HEK293 (cell line): ENCODE results near the gene HLA-DOB.

Experiments used
- CTCF ChIA-PET: fragments of 350-600 bp; formaldehyde crosslinking; extraction: SDS; loops from one replicate; lab custom pipeline; 2021; ENCODE audit warnings: antibody characterized with exemption; lab: Yijun Ruan, JAX
- POLR2A ChIA-PET: fragments of 300-600 bp; formaldehyde crosslinking; extraction: SDS; loops from one replicate; lab custom pipeline; 2020; ENCODE audit warnings: antibody characterized with exemption, inconsistent platforms; lab: Yijun Ruan, JAX
- H3K27ac ChIP-seq: fragments of 200-500 bp; sonication (Bioruptor generic); 2 replicates; pipeline ENCODE4 v1.5.1; 2014; ENCODE audit warnings: low read depth, low read length, control low read depth, inconsistent platforms; ENCODE audit errors: extremely low read depth
- H3K36me3 ChIP-seq, 2 experiments: fragments of 200-500 bp in 1 of 2; sonication (Bioruptor generic) in 1 of 2; 1 replicate in 1 of 2; 2 replicates in 1 of 2; pipeline ENCODE4 v1.5.1; 2014 to 2017; ENCODE audit warnings: inconsistent platforms in 2 of 2, low read length in 2 of 2; ENCODE audit not compliant: control insufficient read depth in 2 of 2, insufficient read depth in 1 of 2
- H3K4me1 ChIP-seq: fragments of 200-500 bp; sonication (Bioruptor generic); 2 replicates; pipeline ENCODE4 v1.5.1; 2014; ENCODE audit warnings: mild to moderate bottlenecking, low read length, inconsistent platforms; ENCODE audit not compliant: control insufficient read depth, insufficient read depth
- H3K4me3 ChIP-seq: 2 replicates; pipeline ENCODE4 v1.5.1; 2011; ENCODE audit warnings: low read depth, mild to moderate bottlenecking, control low read depth, low read length, moderate library complexity
- H3K9me3 ChIP-seq: fragments of 200-500 bp; sonication (Bioruptor generic); 2 replicates; pipeline ENCODE4 v1.5.1; 2014; ENCODE audit warnings: low read depth, low read length, inconsistent platforms; ENCODE audit not compliant: control insufficient read depth, insufficient read depth
- MYNN ChIP-seq: fragments of 450-650 bp; formaldehyde crosslinking; IDR thresholded peaks from 2 replicates; pipeline ENCODE4 v1.5.1; 2016; ENCODE audit warnings: missing biosample characterization, missing genetic modification characterization, borderline replicate concordance
- PRDM1 ChIP-seq: fragments of 450-650 bp; formaldehyde crosslinking; IDR thresholded peaks from 2 replicates; pipeline ENCODE4; 2016; ENCODE audit warnings: missing biosample characterization, missing genetic modification characterization
- SETDB1 ChIP-seq: IDR thresholded peaks from one replicate; pipeline ENCODE4 v1.6.1; 2017; ENCODE audit warnings: mild to moderate bottlenecking, low read length, moderate library complexity, mixed read lengths; ENCODE audit not compliant: insufficient read length
- SP7 ChIP-seq: fragments of 450-650 bp; formaldehyde crosslinking; IDR thresholded peaks from 2 replicates; pipeline ENCODE4 v1.5.1; 2016; ENCODE audit warnings: missing biosample characterization, missing genetic modification characterization
- ZBTB17 ChIP-seq: fragments of 450-650 bp; formaldehyde crosslinking; IDR thresholded peaks from 2 replicates; pipeline ENCODE4 v1.5.1; 2016; ENCODE audit warnings: missing biosample characterization, missing genetic modification characterization
- ZIC2 ChIP-seq: fragments of 450-650 bp; formaldehyde crosslinking; IDR thresholded peaks from 2 replicates; pipeline ENCODE4 v1.5.1; 2016; ENCODE audit warnings: missing biosample characterization, missing genetic modification characterization
- ZNF140 ChIP-seq: fragments of 450-650 bp; formaldehyde crosslinking; IDR thresholded peaks from 2 replicates; pipeline ENCODE4 v1.5.1; 2016; ENCODE audit warnings: missing biosample characterization, missing genetic modification characterization
- ZNF174 ChIP-seq: fragments of 450-650 bp; formaldehyde crosslinking; IDR thresholded peaks from 2 replicates; pipeline ENCODE4 v1.5.0; 2017; ENCODE audit warnings: missing biosample characterization, mild to moderate bottlenecking, missing genetic modification characterization
- ZNF23 ChIP-seq: fragments of 450-650 bp; formaldehyde crosslinking; IDR thresholded peaks from 2 replicates; pipeline ENCODE4 v1.5.1; 2016; ENCODE audit warnings: missing biosample characterization, missing genetic modification characterization, borderline replicate concordance
- ZNF248 ChIP-seq: fragments of 450-650 bp; formaldehyde crosslinking; IDR thresholded peaks from 2 replicates; pipeline ENCODE4 v1.5.1; 2017; ENCODE audit warnings: missing biosample characterization, missing genetic modification characterization
- ZNF366 ChIP-seq: fragments of 450-650 bp; formaldehyde crosslinking; conservative IDR thresholded peaks from 2 replicates; pipeline ENCODE4 v1.5.1; 2016; ENCODE audit warnings: missing biosample characterization, missing genetic modification characterization
- ZNF549 ChIP-seq: fragments of 450-650 bp; IDR thresholded peaks from 2 replicates; pipeline ENCODE4 v1.5.1; 2018; ENCODE audit warnings: missing biosample characterization, missing genetic modification characterization, mild to moderate bottlenecking, inconsistent platforms, moderate library complexity
- ZNF560 ChIP-seq: fragments of 450-650 bp; formaldehyde crosslinking; IDR thresholded peaks from 2 replicates; pipeline ENCODE4 v1.5.1; 2017; ENCODE audit warnings: missing biosample characterization, missing genetic modification characterization, borderline replicate concordance
- ZNF571 ChIP-seq: fragments of 450-650 bp; formaldehyde crosslinking; IDR thresholded peaks from 2 replicates; pipeline ENCODE4 v1.5.0; 2017; ENCODE audit warnings: missing biosample characterization, missing genetic modification characterization
- ZNF654 ChIP-seq: fragments of 450-650 bp; formaldehyde crosslinking; IDR thresholded peaks from 2 replicates; pipeline ENCODE4 v1.5.1; 2016; ENCODE audit warnings: low read depth, missing biosample characterization, missing genetic modification characterization
- TF ChIP-seq, protein P1 (sequence below): fragments of 450-650 bp; formaldehyde crosslinking; IDR thresholded peaks from 2 replicates; pipeline ENCODE4 v1.5.1; 2016; ENCODE audit warnings: missing biosample characterization, missing genetic modification characterization
- TF ChIP-seq, protein P2 (sequence below): fragments of 450-650 bp; formaldehyde crosslinking; IDR thresholded peaks from 2 replicates; pipeline ENCODE4 v1.5.1; 2016; ENCODE audit warnings: missing biosample characterization, missing genetic modification characterization
- TF ChIP-seq, protein P3 (sequence below): fragments of 450-650 bp; formaldehyde crosslinking; IDR thresholded peaks from 2 replicates; pipeline ENCODE4 v1.5.1; 2016; ENCODE audit warnings: missing biosample characterization, missing genetic modification characterization
- TF ChIP-seq, protein P4 (sequence below): fragments of 450-650 bp; formaldehyde crosslinking; IDR thresholded peaks from 2 replicates; pipeline ENCODE4 v1.5.1; 2016; ENCODE audit warnings: missing biosample characterization, missing genetic modification characterization
- TF ChIP-seq, protein P5 (sequence below): fragments of 450-650 bp; formaldehyde crosslinking; IDR thresholded peaks from 2 replicates; pipeline ENCODE4 v1.5.1; 2016; ENCODE audit warnings: missing biosample characterization, missing genetic modification characterization
- TF ChIP-seq, protein P6 (sequence below): fragments of 450-650 bp; formaldehyde crosslinking; IDR thresholded peaks from 2 replicates; pipeline ENCODE4 v1.5.1; 2016; ENCODE audit warnings: missing biosample characterization, missing genetic modification characterization

HLA-DOB gene

DNA sequence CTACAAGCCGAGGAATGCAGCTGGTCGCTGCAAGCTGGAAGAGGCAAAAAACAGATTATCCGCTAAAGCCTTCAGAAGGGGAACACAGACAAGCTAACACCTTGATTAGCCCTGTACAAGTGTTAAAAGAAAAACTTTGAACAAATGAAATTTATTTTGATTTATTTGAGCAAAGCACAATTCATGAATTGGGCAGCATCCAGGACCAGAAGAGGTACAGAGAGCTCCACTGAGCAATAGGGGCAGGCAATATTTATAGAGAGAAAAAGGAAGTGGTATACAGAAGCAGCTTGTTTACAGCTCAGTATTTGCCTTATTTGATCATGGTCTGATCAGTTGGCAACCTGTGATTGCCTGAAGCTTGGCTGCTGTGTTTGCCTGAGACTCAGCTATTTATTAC lies 17.6 kb downstream of the HLA-DOB start:
- H3K27ac ChIP-seq = no peak overlapping the region
- POLR2A ChIA-PET = interaction anchor here (0.6 to 1.4 kb wide), 3 partner anchors 39 to 956 kb away, joined by 3 to 5 read pairs (median 4); partner anchors contain the start of gene TAP2
- CTCF ChIA-PET = interaction anchor here (0.7 to 4.2 kb wide), 9 partner anchors 14 to 554 kb away, joined by 3 to 20 read pairs (median 4); partner anchors contain the start of gene TAP2
- TF ChIP-seq MYNN (tag by site-specific recombination) = no peak
- no peak for TF ChIP-seq ZIC2 (tag by site-specific recombination)
- TF ChIP-seq, protein P1, sequence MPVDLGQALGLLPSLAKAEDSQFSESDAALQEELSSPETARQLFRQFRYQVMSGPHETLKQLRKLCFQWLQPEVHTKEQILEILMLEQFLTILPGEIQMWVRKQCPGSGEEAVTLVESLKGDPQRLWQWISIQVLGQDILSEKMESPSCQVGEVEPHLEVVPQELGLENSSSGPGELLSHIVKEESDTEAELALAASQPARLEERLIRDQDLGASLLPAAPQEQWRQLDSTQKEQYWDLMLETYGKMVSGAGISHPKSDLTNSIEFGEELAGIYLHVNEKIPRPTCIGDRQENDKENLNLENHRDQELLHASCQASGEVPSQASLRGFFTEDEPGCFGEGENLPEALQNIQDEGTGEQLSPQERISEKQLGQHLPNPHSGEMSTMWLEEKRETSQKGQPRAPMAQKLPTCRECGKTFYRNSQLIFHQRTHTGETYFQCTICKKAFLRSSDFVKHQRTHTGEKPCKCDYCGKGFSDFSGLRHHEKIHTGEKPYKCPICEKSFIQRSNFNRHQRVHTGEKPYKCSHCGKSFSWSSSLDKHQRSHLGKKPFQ (tag by site-specific recombination) = no peak
- no peak for TF ChIP-seq ZNF366
- TF ChIP-seq ZNF560 (tag by site-specific recombination) = no peak
- TF ChIP-seq ZNF549 (tag by site-specific recombination) = peak; percentile 99
- no peak for TF ChIP-seq ZNF571 (tag by site-specific recombination)
- TF ChIP-seq, protein P2, sequence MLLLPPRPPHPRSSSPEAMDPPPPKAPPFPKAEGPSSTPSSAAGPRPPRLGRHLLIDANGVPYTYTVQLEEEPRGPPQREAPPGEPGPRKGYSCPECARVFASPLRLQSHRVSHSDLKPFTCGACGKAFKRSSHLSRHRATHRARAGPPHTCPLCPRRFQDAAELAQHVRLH = no peak
- TF ChIP-seq ZNF140 (tag by site-specific recombination) = no peak
- peak; percentile 36 for TF ChIP-seq SETDB1
- TF ChIP-seq, protein P3, sequence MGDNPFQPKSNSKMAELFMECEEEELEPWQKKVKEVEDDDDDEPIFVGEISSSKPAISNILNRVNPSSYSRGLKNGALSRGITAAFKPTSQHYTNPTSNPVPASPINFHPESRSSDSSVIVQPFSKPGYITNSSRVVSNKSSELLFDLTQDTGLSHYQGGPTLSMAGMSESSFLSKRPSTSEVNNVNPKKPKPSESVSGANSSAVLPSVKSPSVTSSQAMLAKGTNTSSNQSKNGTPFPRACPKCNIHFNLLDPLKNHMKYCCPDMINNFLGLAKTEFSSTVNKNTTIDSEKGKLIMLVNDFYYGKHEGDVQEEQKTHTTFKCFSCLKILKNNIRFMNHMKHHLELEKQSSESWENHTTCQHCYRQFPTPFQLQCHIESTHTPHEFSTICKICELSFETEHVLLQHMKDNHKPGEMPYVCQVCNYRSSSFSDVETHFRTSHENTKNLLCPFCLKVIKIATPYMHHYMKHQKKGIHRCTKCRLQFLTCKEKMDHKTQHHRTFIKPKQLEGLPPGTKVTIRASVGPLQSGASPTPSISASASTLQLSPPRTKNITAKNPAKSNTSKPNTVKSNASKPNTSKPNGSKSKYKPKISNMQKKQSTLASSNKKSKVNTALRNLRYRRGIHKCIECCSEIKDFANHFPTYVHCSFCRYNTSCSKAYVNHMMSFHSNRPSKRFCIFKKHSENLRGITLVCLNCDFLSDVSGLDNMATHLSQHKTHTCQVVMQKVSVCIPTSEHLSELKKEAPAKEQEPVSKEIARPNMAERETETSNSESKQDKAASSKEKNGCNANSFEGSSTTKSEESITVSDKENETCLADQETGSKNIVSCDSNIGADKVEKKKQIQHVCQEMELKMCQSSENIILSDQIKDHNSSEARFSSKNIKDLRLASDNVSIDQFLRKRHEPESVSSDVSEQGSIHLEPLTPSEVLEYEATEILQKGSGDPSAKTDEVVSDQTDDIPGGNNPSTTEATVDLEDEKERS = no peak
- TF ChIP-seq, all 188 proteins: peak for 2
- Histone ChIP-seq H3K4me1 (no peaks in the 10 kb centered on the region), H3K4me3 (no peak overlapping the region), H3K36me3 (no peaks in the 10 kb centered on the region), H3K9me3 (no peaks in the 10 kb centered on the region; the same call in 1 of the 2 replicates)

DNA sequence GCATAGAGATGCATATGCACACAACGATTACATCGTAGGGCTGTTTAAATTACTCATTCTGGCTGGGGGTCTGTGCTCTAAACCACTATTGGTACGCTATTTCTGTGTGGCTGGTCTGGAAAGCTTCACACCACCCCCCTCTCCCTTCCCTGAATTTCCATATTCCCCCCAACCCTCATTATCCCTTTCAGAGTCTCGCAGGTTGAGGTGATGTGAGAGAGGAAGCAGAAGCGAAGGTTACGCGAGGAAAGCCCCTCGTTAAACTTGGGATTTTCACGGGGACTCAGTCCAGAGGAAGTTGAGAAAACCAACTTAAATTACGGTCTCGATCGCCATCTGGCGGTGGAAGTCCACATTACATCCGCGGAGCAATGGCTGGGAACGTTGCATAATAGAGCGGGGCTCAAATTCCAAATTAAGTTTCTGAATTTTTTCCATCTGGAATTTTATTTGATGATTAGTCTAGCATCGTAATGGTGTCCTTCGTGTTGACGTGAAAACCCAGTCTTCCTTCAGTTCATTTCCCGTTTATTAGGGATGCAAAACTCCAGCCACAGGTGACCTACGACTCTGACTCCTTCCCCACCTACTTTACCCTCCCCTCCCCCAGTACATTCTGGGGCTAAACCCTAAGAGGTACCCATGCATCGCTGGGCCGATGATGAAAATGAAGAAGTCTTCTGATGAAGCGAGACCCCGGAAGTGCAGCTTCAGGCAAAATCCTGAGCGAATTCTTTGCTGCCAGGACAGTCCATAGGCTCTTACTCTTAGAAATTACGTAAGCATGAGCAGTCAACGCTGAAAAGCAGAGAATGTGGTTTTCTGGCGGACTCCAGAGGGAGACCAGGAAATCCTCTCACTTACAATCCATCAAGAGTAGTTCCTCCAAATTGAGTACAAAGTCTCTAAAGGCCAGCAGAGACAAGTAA lies 19.7 kb downstream of the HLA-DOB start:
- Histone ChIP-seq H3K27ac (no peak overlapping the region), H3K4me3 (peak overlapping the region; percentile 19), H3K4me1 (no peaks in the 10 kb centered on the region), H3K9me3 (no peaks in the 10 kb centered on the region; the same call in 1 of the 2 replicates), H3K36me3 (no peaks in the 10 kb centered on the region)
- ChIA-PET CTCF (interaction anchor here (0.6 to 4.2 kb wide), 18 partner anchors 9 to 1610 kb away, joined by 3 to 16 read pairs (median 4); partner anchors contain the start of gene TAP2), POLR2A (no interaction called here)
- TF ChIP-seq ZBTB17 (tag by site-specific recombination) (0 out of 2 replicates have a peak, but pooled peaks have one; percentile 43), ZNF23 (tag by site-specific recombination) (no peak), ZNF654 (tag by site-specific recombination) (peak; percentile 81), ZNF174 (tag by site-specific recombination) (no peak), PRDM1 (tag by site-specific recombination) (peak; percentile 53; the same call in 1 of the 2 replicates), SP7 (tag by site-specific recombination) (peak; percentile 41; the same call in 1 of the 2 replicates), ZNF248 (tag by site-specific recombination) (no peak)
- TF ChIP-seq, protein P4, sequence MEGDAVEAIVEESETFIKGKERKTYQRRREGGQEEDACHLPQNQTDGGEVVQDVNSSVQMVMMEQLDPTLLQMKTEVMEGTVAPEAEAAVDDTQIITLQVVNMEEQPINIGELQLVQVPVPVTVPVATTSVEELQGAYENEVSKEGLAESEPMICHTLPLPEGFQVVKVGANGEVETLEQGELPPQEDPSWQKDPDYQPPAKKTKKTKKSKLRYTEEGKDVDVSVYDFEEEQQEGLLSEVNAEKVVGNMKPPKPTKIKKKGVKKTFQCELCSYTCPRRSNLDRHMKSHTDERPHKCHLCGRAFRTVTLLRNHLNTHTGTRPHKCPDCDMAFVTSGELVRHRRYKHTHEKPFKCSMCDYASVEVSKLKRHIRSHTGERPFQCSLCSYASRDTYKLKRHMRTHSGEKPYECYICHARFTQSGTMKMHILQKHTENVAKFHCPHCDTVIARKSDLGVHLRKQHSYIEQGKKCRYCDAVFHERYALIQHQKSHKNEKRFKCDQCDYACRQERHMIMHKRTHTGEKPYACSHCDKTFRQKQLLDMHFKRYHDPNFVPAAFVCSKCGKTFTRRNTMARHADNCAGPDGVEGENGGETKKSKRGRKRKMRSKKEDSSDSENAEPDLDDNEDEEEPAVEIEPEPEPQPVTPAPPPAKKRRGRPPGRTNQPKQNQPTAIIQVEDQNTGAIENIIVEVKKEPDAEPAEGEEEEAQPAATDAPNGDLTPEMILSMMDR (tag by site-specific recombination) = peak; percentile 72
- TF ChIP-seq, protein P5, sequence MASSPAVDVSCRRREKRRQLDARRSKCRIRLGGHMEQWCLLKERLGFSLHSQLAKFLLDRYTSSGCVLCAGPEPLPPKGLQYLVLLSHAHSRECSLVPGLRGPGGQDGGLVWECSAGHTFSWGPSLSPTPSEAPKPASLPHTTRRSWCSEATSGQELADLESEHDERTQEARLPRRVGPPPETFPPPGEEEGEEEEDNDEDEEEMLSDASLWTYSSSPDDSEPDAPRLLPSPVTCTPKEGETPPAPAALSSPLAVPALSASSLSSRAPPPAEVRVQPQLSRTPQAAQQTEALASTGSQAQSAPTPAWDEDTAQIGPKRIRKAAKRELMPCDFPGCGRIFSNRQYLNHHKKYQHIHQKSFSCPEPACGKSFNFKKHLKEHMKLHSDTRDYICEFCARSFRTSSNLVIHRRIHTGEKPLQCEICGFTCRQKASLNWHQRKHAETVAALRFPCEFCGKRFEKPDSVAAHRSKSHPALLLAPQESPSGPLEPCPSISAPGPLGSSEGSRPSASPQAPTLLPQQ (tag by site-specific recombination) = 0 out of 2 replicates have a peak, but pooled peaks have one; percentile 16
- TF ChIP-seq, protein P6, sequence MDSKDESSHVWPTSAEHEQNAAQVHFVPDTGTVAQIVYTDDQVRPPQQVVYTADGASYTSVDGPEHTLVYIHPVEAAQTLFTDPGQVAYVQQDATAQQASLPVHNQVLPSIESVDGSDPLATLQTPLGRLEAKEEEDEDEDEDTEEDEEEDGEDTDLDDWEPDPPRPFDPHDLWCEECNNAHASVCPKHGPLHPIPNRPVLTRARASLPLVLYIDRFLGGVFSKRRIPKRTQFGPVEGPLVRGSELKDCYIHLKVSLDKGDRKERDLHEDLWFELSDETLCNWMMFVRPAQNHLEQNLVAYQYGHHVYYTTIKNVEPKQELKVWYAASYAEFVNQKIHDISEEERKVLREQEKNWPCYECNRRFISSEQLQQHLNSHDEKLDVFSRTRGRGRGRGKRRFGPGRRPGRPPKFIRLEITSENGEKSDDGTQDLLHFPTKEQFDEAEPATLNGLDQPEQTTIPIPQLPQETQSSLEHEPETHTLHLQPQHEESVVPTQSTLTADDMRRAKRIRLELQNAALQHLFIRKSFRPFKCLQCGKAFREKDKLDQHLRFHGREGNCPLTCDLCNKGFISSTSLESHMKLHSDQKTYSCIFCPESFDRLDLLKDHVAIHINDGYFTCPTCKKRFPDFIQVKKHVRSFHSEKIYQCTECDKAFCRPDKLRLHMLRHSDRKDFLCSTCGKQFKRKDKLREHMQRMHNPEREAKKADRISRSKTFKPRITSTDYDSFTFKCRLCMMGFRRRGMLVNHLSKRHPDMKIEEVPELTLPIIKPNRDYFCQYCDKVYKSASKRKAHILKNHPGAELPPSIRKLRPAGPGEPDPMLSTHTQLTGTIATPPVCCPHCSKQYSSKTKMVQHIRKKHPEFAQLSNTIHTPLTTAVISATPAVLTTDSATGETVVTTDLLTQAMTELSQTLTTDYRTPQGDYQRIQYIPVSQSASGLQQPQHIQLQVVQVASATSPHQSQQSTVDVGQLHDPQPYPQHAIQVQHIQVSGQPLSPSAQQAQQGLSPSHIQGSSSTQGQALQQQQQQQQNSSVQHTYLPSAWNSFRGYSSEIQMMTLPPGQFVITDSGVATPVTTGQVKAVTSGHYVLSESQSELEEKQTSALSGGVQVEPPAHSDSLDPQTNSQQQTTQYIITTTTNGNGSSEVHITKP = peak; percentile 82
